Muscle of back (tissue), 11 donors: Measurements from ENCODE around the gene KCNIP4. TPM values are rescaled to one million over a fixed set of nuclear protein-coding genes. Genes with fewer than 3 reads are reported as not detected.
A peak's percentile ranks its signal among the peaks of the same experiment; 100 is the strongest.
"Not testable (repeated sequence)": the region's sequence is repeated elsewhere in the genome, so short reads cannot be mapped to it uniquely, and the experiment has no call there.

Source experiments
- DNase-seq, 3 donors: peaks; one replicate each; pipeline versions ENCODE4 v3.0.0 to v3.0.0-alpha.2; 2013
- polyA plus RNA-seq, 10 donors: library from polyadenylated mRNA; unstranded; fragments of 120-200 nt; gene quantifications; one replicate each; pipeline ENCODE4 v1.2.1, GENCODE V29; 2013; ENCODE audit not compliant: insufficient read length in 10 of 10

Gene KCNIP4
- polyA plus RNA-seq, 10 donors = 1.5 to 3.5 (median 2.9) TPM

GRCh38 chr4:21374641-21375368 is 573.8 kb downstream of the KCNIP4 start:
- DNase-seq = peak in 1 of 3 donors; percentile 10

GRCh38 chr4:21367567-21367966 is 581.0 kb downstream of the KCNIP4 start:
- DNase-seq = no peak

GRCh38 chr4:21366840-21367239 is 581.7 kb downstream of the KCNIP4 start:
- no peak for DNase-seq

GRCh38 chr4:21366312-21366711 is 582.3 kb downstream of the KCNIP4 start:
- DNase-seq = no peak

GRCh38 chr4:21363701-21364100 is 584.9 kb downstream of the KCNIP4 start:
- no peak for DNase-seq

- DNase-seq = not testable (repeated sequence)
Measured at GRCh38 chr4:21352354-21352753, 596.2 kb downstream of the KCNIP4 start.

- DNase-seq = no peak
Measured at GRCh38 chr4:21347142-21347541, 601.4 kb downstream of the KCNIP4 start.

GRCh38 chr4:21327976-21328700 is 620.4 kb downstream of the KCNIP4 start:
- no peak for DNase-seq

GRCh38 chr4:21320034-21320433 is 628.5 kb downstream of the KCNIP4 start:
- DNase-seq = no peak

GRCh38 chr4:21307709-21308108 is 640.9 kb downstream of the KCNIP4 start:
- no peak for DNase-seq

GRCh38 chr4:21304540-21304887 is 644.1 kb downstream of the KCNIP4 start:
- DNase-seq = no peak

GRCh38 chr4:21290562-21290961 is 658.0 kb downstream of the KCNIP4 start:
- peak in 2 of 3 donors; percentile 9 to 11 for DNase-seq

GRCh38 chr4:21276046-21276445 is 672.5 kb downstream of the KCNIP4 start:
- DNase-seq = no peak

- DNase-seq = no peak
Measured at GRCh38 chr4:21271439-21272052, 677.0 kb downstream of the KCNIP4 start.

GRCh38 chr4:21248331-21248730 is 700.2 kb downstream of the KCNIP4 start:
- DNase-seq = no peak

GRCh38 chr4:21242163-21242562 is 706.4 kb downstream of the KCNIP4 start:
- DNase-seq = no peak

GRCh38 chr4:21226637-21227538 is 721.7 kb downstream of the KCNIP4 start:
- DNase-seq = peak in 1 of 3 donors; percentile 7

GRCh38 chr4:21211846-21212245 is 736.7 kb downstream of the KCNIP4 start:
- DNase-seq = no peak

- DNase-seq = no peak
Measured at GRCh38 chr4:21209860-21210259, 738.7 kb downstream of the KCNIP4 start.

GRCh38 chr4:21205821-21206531 is 742.6 kb downstream of the KCNIP4 start:
- DNase-seq = no peak

GRCh38 chr4:21203416-21203815 is 745.2 kb downstream of the KCNIP4 start:
- DNase-seq = no peak
